Astrocyte of the spinal cord (primary cell): ENCODE results near the gene DRAXIN.

Experiments used
- DNase-seq: peaks from one replicate; pipeline ENCODE4 v3.0.0; 2011; ENCODE audit warnings: low read depth, low spot score
- H3K4me3 ChIP-seq: 2 replicates; pipeline ENCODE4 v1.5.1; 2011; ENCODE audit warnings: low read depth, mild to moderate bottlenecking, low read length, moderate library complexity
- in situ Hi-C: cut with HindIII; loops from 2 replicates; pipeline ENCODE4 v1.10.0; 2017; ENCODE audit warnings: low sequenced_read_pairs
- TF ChIP-seq, protein P1 (sequence below): IDR thresholded peaks from 2 replicates; pipeline ENCODE4 v1.5.1; 2012; ENCODE audit warnings: low read depth, mild to moderate bottlenecking, low read length, inconsistent platforms

Gene DRAXIN

DNA sequence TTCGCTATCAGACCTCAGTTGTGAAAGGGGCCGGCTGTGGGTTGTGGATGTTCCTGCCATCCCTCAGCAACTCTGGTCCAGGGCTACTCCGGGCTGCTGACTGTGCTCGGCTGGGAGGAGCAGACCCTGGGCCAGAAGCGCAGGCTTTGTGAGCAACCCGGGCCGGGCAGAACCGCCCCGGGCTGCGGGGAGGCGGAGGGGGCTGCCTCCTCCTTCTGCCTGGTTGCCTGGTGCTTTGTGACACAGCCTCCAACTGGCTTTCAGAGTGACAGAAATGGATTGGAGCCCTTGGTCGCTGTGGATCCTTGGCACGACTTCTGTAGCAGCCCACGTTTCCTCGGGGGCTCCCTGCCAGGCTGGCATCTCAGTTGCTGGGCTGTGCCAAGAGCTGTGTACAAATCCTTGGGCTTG is 10.0 kb downstream of the DRAXIN start:
- in situ Hi-C loops = no loop called here
- no peak overlapping the region for H3K4me3 ChIP-seq
- DNase-seq = no peak
- TF ChIP-seq, protein P1, sequence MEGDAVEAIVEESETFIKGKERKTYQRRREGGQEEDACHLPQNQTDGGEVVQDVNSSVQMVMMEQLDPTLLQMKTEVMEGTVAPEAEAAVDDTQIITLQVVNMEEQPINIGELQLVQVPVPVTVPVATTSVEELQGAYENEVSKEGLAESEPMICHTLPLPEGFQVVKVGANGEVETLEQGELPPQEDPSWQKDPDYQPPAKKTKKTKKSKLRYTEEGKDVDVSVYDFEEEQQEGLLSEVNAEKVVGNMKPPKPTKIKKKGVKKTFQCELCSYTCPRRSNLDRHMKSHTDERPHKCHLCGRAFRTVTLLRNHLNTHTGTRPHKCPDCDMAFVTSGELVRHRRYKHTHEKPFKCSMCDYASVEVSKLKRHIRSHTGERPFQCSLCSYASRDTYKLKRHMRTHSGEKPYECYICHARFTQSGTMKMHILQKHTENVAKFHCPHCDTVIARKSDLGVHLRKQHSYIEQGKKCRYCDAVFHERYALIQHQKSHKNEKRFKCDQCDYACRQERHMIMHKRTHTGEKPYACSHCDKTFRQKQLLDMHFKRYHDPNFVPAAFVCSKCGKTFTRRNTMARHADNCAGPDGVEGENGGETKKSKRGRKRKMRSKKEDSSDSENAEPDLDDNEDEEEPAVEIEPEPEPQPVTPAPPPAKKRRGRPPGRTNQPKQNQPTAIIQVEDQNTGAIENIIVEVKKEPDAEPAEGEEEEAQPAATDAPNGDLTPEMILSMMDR = no peak

DNA sequence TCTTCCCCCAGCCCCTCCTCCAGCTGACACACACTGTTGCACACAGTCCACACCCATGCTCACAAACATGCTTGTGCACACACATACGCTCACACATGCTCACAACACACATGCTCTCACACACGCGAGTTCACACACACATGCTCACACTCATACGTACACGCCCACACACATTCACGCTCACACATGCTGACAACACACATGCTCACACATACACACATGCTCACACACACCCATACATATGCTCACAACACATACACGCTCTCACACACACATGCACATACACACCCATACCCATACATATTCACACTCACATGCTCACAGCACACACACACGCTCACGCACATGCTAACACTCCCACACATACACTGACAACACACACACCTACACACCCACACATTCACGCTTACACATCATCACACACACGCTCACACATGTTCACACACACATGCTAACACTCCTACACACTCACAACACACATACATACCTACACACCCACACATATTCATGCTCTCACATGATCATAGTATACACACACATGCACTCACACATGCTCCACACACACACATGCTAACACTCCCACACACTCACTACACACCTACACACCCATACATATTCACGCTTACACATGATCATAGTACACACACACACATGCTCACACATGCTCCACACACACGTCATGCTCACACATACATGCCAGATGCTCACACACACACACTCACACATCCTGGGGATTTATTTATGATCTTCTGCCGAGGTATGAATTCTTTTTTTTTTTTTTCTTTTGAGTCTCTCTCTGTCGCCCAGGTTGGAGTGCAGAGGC is 10.7 kb downstream of the DRAXIN start:
- H3K4me3 ChIP-seq = no peak overlapping the region
- TF ChIP-seq, protein P1 = no peak
- DNase-seq = no peak
- in situ Hi-C loops = no loop called here

DNA sequence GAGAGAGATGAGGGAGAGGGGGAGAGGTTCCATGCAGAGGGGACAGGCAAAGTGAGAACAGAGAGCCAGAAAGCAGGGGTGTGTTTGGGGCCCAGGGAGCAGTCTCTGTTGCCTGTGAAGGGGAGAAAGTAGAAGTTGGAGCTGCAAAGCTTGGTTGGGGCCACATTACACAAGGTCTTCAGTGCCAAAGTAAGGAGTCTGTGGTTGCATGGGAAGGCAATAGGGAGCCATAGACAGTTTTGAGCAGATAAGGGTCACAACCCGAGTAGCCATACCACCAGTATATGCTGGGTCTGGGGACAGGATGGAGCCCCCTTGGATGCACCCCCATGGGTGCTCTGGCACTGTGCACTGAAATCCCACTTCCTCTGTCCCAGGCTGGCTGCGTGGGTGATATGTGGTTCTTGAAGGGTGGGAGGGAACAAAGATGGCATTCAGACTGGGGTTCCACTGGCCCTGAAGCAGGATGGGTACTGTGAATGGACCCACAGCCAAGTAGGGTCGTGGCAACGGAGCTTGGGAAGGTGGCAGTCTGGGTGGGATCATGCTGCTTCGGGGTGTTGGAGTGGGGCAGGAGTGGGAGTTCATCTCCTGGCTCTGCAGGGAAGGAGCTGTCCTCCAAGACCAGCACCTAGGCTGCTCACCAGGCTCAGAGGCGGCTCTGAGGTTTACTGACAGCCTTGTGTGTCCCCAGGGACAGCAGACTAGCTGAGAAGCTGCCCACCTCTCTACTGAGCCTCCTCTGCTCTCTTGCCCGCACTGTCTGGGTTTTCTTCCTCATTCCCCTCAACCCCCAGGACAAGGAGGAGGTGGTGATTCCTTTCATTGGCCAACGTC is 12.1 kb downstream of the DRAXIN start:
- in situ Hi-C loops = no loop called here
- TF ChIP-seq, protein P1 = no peak
- no peak overlapping the region for H3K4me3 ChIP-seq
- no peak for DNase-seq

DNA sequence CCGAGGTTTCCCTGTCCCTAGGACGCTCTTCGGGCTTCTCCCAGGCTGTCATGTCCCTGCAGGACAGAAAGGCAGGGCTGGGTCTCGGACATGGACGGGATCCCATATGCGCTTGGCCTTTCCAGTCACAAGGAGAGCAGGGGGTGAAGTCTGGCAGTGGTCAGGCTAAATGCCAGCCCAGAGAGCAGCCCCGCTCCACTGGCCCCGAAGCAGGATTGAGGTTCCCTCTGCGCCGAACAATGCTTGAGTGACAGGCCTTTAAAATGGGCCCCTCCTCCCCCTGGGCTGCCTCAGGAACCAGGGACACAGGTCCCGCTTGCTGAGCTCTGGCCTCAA is 12.7 kb downstream of the DRAXIN start:
- H3K4me3 ChIP-seq = no peak overlapping the region
- in situ Hi-C loops = no loop called here
- TF ChIP-seq, protein P1 = no peak
- no peak for DNase-seq

DNA sequence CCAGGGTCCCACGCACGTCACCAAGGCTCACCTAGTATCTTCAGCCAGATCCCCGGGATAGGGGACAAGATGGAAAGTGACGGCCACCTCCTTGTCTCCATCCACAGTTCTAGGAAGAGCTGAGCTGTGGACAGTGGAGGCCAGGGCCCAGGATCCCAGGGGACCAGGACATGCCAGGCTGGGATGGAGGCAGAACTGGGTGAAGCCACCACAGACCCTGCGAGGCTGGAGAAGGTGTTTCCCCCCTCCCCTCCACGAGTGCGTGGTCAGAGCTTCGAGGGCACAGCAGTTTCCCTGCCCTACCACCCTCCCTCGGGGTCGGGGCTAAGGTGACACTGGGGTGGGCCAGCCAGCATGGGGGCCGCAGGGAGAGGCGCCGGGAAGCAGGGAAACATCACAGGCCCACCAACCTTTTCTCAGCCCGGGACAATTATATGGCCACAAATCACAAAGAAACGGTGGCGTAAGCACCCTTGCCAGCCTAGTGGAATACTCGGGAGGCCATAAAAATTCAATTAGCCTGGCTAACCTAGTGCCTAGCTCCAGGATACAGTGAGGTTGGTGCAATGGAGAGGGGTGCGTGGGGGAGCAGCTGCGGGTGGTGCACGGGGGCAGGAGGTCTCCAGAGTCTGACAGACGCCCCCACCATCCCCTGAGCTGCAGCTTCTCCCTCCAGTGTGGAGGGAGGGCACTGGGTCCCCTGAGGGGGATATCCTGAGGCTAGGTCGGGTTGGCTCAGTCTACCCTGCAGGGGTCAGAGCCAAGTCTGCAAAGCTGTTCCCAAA is 13.4 kb downstream of the DRAXIN start:
- TF ChIP-seq, protein P1 = no peak
- no peak for DNase-seq
- in situ Hi-C loops = no loop called here
- H3K4me3 ChIP-seq = no peak overlapping the region

DNA sequence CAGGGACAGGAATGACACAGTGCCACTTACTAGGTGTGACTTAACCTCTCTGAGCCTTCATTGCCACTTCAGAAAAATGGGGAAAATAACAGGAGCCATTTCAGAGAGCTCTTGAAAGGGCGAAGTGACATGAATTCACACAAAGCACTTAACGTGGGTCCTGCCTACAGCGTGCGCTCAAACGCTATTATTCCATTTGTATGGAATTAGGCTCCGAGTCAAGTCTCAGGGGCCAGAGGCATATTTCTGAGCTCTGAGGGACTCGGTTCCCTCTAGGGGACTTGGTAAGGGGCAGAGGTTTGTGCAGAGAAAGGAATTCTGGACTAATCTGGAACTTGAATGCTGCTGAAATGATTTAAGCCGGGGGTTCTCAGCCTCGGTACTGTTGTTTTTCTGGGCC is 14.1 kb downstream of the DRAXIN start:
- in situ Hi-C loops = no loop called here
- TF ChIP-seq, protein P1 = no peak
- no peak overlapping the region for H3K4me3 ChIP-seq
- DNase-seq = no peak
